Right ventricle myocardium superior (tissue), 1 donor: Measurements from ENCODE around the gene SOCS6. TPM values are rescaled to one million over a fixed set of nuclear protein-coding genes. Genes with fewer than 3 reads are reported as not detected.

Experiments
- ATAC-seq: fragments of 200-7000 bp; cut with Tn5 transposase; one replicate; pipeline ENCODE4 v1.9.1; 2020; ENCODE audit warnings: mild to moderate bottlenecking; ENCODE audit not compliant: poor library complexity
- DNase-seq: peaks from one replicate; pipeline ENCODE4 v3.0.0-alpha.2; 2020
- intact Hi-C: fragments of 100-400 bp; cut with DNase I; formaldehyde crosslinking; loops from one replicate; pipeline ENCODE4 v1.11.2; 2022
- total RNA-seq: library from RNA; stranded (reverse); fragmentation: NEBNext Ultra II Directional; extraction: Animal tissue kit (Norgen Biotek cat#: 25700); gene quantifications from one replicate; pipeline ENCODE4 v1.2.1, GENCODE V29; 2021
- donor health status: DM: no; HTN: yes; CAD: no; lungs with severe emphysema.

SOCS6 gene
- total RNA-seq, 1 donor from 2014 or later: 22.4 TPM

- ATAC-seq: no peak
- DNase-seq: no peak
- intact Hi-C loops: loop anchor here (5.0 kb wide), 1 partner anchor 78 kb away; the partner anchor contains the start of gene RTTN
Observed at GRCh38 chr18:70284976-70285620, 3.7 kb upstream of the SOCS6 start.

DNA sequence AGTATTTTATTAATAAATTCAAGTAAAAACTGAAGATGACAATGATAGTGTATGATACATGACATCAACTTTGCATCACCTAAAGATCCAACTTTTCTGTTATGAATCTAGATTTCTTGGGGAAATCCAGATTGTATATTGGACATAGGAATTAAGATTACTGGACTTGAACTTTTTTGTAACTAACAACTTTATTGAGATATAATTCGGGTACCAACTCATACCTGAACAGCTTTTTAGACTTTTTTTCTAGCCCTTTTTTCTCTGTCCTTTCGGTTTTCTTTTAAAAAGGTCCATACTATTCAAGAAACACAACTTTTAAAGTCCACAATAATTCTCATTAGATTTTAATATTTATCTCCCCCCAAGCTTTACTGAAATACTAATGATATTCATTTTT, 1.1 kb upstream of the SOCS6 start:
- intact Hi-C loops: loop anchor here (5.0 kb wide), 1 partner anchor 80 kb away; the partner anchor contains the start of gene RTTN
- ATAC-seq (no peak), DNase-seq (no peak)

GRCh38 chr18:70288171-70288850, 534 bp upstream of the SOCS6 start:
- intact Hi-C loops: loop anchor here (5.0 kb wide), 1 partner anchor 81 kb away; the partner anchor contains the start of gene RTTN
- ATAC-seq (peak; percentile 14), DNase-seq (peak; percentile 61)

GRCh38 chr18:70289351-70290312, 787 bp downstream of the SOCS6 start:
- intact Hi-C loops: loop anchor here (5.0 kb wide), 1 partner anchor 82 kb away; the partner anchor contains the start of gene RTTN

DNA sequence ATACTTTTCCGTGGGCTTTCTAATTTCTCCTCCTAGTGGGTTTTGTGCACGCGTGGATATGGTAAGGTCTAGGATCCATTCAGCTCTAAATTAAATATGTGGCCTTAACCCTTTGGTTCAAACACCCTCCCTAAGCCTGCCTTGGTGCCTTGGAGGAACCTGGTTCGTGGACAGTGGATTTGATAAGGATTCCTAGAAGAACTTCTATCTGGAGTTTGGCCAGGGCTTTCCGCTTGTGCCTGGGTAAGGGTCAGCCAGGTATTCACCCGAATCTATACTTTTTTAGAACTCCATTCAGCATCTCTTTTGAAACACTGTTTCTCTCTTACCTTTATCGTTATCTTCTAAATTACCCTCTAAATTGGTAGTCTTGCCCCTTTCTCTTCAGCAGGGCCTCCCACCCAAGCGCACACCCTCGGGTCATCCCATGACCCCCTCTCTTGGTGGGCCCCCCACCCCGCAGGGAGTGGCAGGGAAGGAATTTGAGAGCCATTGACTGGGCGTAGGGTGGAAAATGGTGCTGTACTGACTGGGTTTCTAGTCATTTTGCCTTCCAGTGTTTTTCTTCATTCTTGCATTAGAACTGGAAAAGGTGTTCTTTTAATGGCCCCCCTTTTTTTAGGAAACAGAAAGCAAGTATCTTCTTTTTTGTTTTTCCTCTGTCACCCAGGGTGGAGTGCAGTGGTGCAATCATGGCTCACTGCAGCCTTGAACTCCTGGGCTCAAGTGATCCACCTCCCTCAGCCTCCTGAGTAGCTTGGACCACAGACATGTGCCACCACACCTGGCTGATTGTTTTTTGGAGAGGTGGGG, 1.8 kb downstream of the SOCS6 start:
- intact Hi-C loops: no loop called here
- ATAC-seq (no peak), DNase-seq (no peak)

More at GRCh38 chr18:70289351-70290312, 787 bp downstream of the SOCS6 start:
- DNase-seq (peak; percentile 51), ATAC-seq (peak; percentile 19)

DNA sequence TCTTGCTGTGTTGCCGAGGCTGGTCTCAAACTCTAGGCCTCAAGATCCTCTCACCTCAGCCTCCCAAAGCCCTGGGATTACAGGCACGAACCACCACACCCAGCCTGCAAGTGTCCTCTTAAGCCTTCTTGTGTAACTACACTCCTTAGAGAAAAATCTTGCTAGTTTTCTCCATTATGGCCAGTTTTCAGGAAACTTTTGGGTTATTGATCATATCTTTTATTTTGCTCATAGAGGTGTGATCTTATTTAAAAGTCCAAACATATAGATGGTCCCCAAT, 2.4 kb downstream of the SOCS6 start:
- ATAC-seq (no peak), DNase-seq (no peak)
- intact Hi-C loops: no loop called here

DNA sequence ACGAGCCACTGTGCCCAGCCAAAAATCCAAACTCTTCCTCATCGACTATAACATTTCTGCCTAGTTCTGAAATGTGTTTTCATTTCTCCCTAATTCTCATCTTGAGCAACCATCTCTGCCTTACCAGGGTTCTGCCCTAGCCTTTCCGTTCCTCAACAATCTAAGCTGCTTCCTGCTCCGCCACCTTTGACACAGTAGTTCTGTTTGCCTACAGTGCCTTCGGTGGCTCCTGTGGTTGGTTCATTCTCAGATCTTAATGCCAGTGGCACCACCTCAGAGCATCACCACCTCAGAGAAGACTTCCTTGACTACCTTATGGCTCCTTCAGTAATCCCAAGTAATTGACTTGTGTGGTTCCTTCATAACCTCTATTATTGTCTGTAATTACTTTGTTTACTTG, 3.8 kb downstream of the SOCS6 start:
- ATAC-seq: no peak
- intact Hi-C loops: no loop called here

GRCh38 chr18:70293166-70293565, 4.3 kb downstream of the SOCS6 start:
- ATAC-seq: no peak
- intact Hi-C loops: no loop called here

More for the DNA sequence above, 3.8 kb downstream of the SOCS6 start:
- no peak for DNase-seq

GRCh38 chr18:70294471-70295191, 5.8 kb downstream of the SOCS6 start:
- DNase-seq (no peak), ATAC-seq (no peak)
- intact Hi-C loops: no loop called here

More at GRCh38 chr18:70293166-70293565, 4.3 kb downstream of the SOCS6 start:
- DNase-seq: no peak

DNA sequence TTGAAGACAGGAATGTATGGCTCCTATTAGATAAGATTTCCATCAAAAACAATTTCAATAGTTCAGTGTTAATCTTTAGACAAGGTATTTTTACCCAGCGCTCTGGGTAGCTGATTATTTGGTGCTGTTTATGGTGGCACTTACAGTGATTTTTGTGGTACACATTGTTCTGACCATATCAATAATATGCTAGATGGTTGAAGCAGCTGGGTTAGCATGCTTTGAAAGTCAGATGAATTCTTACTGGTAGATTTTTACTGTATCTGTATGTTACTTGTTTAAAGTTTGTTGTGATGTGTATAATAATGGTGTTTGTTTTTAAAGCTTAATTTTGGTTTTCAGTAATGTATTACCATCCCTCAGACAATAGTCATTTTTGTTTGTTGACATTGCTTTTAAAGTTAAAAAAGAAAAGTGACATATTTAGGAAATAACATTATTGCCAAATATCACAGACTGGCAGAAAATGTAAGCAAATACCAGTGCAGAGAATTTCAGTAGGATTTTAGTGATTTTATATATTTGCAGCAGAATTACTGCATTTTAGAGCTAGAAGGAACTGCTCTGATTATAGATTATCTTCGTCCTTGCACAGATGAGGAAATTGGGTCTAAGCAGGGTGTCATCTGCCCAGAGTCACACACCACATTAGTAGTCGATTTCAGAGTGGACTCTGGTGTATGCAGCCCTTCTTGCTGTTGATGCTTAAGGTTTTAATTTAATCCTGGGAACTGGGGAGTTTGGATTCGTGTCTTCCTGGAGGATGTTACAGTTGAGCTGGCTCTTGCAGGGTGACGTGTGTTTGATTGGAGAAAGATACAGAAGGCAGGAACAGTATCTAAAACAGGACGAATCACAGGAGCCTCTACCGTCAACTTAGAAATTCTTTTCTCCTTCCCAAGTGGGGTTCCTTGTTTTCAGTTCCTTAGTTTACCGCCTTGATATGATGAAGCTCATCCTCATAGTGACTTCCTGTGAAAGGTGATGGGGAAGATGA, 6.6 kb downstream of the SOCS6 start:
- intact Hi-C loops: no loop called here
- ATAC-seq: peak; percentile 16
- DNase-seq: no peak

GRCh38 chr18:70296289-70296688, 7.4 kb downstream of the SOCS6 start:
- intact Hi-C loops: no loop called here
- peak; percentile 71 for ATAC-seq
- no peak for DNase-seq

GRCh38 chr18:70296781-70297180, 7.9 kb downstream of the SOCS6 start:
- ATAC-seq (no peak), DNase-seq (no peak)
- intact Hi-C loops: no loop called here

GRCh38 chr18:70299393-70299792, 10.5 kb downstream of the SOCS6 start:
- DNase-seq: no peak
- intact Hi-C loops: no loop called here
- no peak for ATAC-seq

DNA sequence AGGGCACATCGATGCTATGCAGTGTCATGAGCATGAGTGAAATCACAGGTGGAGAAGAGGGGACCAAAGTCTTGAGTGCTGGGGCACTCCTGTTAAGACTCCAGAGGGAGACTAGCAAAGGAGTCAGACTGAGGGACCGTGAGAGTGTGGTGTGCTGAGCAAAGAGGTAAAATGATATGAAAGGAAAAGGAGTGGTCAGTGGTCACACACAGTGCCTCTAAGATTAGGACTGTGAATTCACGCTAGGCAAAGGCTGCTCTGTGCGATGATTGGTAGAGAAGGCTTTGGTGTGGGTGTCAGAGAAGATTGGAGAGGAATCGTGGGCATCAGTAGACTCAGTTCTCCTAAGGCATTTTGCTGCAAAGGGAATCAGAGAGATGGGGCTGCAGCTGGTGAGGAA, 12.8 kb downstream of the SOCS6 start:
- intact Hi-C loops: no loop called here
- no peak for ATAC-seq
- DNase-seq: no peak

- intact Hi-C loops: no loop called here
- no peak for ATAC-seq
- DNase-seq: no peak
Observed at GRCh38 chr18:70308555-70309294, 19.9 kb downstream of the SOCS6 start.
